Endothelial cell of umbilical vein (primary cell): ENCODE measurements around the gene MICALL1.

ENCODE experiments used
- CTCF ChIP-seq, 2 donors: IDR thresholded peaks; 1 replicate in 1 of 2; 2 replicates in 1 of 2; pipeline ENCODE4 v1.5.1; 2011; ENCODE audit warnings: low read length in 2 of 2, mild to moderate bottlenecking in 2 of 2, moderate library complexity in 2 of 2, control low read depth in 1 of 2, inconsistent platforms in 1 of 2, low read depth in 1 of 2; ENCODE audit not compliant: insufficient read depth in 1 of 2; ENCODE audit errors: extremely low read depth in 1 of 2
- EZH2 ChIP-seq: IDR thresholded peaks from 2 replicates; pipeline ENCODE4 v1.6.1; 2012; ENCODE audit warnings: borderline replicate concordance, low read depth, mild to moderate bottlenecking, moderate library complexity, low read length, inconsistent platforms; ENCODE audit not compliant: severe bottlenecking
- TF ChIP-seq, protein P1 (sequence below): IDR thresholded peaks from 2 replicates; pipeline ENCODE4 v1.6.1; 2011; ENCODE audit not compliant: insufficient read depth, insufficient read length

DNA sequence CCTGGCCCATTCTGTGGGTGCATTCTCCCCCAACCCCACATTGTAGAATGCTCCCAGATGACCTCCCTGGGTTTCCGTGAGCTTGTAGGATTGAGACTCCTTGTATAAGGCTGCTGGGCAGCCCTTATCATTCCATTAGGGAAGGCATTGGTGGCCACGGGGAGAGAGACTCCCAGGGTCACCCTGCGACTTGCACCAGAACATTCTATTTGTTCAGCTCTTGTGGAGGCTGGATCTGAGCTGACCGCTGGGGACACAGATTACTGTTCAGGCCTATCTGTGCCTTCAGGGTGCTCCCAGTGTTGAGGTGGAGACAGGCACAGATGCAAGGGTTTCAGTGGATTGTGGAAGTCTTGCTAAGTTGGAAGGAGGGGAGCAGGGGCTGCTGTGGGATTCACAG, 17.8 kb downstream of the MICALL1 start:
- no peak for TF ChIP-seq CTCF (IDR thresholded peaks at IDR 0.05; ENCODE audit: extremely low read depth in 1 of 2, insufficient read depth in 1 of 2, low read depth in 1 of 2, low read length in 2 of 2)
- no peak for TF ChIP-seq EZH2
- TF ChIP-seq, protein P1, sequence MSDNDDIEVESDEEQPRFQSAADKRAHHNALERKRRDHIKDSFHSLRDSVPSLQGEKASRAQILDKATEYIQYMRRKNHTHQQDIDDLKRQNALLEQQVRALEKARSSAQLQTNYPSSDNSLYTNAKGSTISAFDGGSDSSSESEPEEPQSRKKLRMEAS = no peak
